Liver (tissue), 3 donors: ENCODE data around the gene DCAF15.

Experiments
- CTCF ChIP-seq: fragments of 150-350 bp; IDR thresholded peaks from 2 replicates; pipeline ENCODE4 v1.5.1; 2017; ENCODE audit warnings: improper control_type of control experiment, low read depth, low read length; ENCODE audit not compliant: missing input control
- FOXA1 ChIP-seq: IDR thresholded peaks from 2 replicates; pipeline ENCODE4 v1.6.1; 2016; ENCODE audit warnings: antibody characterized with exemption
- GABPA ChIP-seq, 2 donors: IDR thresholded peaks in 1 of 2; conservative IDR thresholded peaks in 1 of 2; 2 replicates each; pipeline ENCODE4 v1.6.1; 2016; ENCODE audit warnings: antibody characterized with exemption in 2 of 2, mild to moderate bottlenecking in 1 of 2, moderate library complexity in 1 of 2
- HNF4A ChIP-seq, 2 donors: conservative IDR thresholded peaks; 2 replicates each; pipeline ENCODE4 v1.6.1; 2016; ENCODE audit warnings: antibody characterized with exemption in 2 of 2, mild to moderate bottlenecking in 2 of 2
- HNF4G ChIP-seq: IDR thresholded peaks from 2 replicates; pipeline ENCODE4 v1.6.1; 2016; ENCODE audit warnings: antibody characterized with exemption
- MAX ChIP-seq: IDR thresholded peaks from 2 replicates; pipeline ENCODE4 v1.6.1; 2016; ENCODE audit warnings: antibody characterized with exemption
- RAD21 ChIP-seq, 2 donors: IDR thresholded peaks; 2 replicates each; pipeline ENCODE4 v1.6.1; 2016; ENCODE audit warnings: antibody characterized with exemption in 2 of 2, mild to moderate bottlenecking in 2 of 2
- REST ChIP-seq: IDR thresholded peaks from 2 replicates; pipeline ENCODE4 v1.6.1; 2016; ENCODE audit warnings: antibody characterized with exemption, mild to moderate bottlenecking
- SP1 ChIP-seq: IDR thresholded peaks from 2 replicates; pipeline ENCODE4 v1.6.1; 2018; ENCODE audit warnings: antibody characterized with exemption, mild to moderate bottlenecking
- TAF1 ChIP-seq: conservative IDR thresholded peaks from 2 replicates; pipeline ENCODE4 v1.6.1; 2016; ENCODE audit warnings: antibody characterized with exemption, mild to moderate bottlenecking
- YY1 ChIP-seq: IDR thresholded peaks from 2 replicates; pipeline ENCODE4 v1.6.1; 2016; ENCODE audit warnings: antibody characterized with exemption, mild to moderate bottlenecking
- donor health status: healthy.
- donor health status: healthy.

- no peak for TF ChIP-seq REST
- no peak for TF ChIP-seq SP1
- no peak for TF ChIP-seq CTCF
- no peak for TF ChIP-seq TAF1
- no peak for TF ChIP-seq FOXA1
- no peak for TF ChIP-seq RAD21 (IDR thresholded peaks at IDR 0.05)
- no peak for TF ChIP-seq HNF4G
- TF ChIP-seq YY1, result no peak
- no peak for TF ChIP-seq MAX
- peak in 1 of 2 donors; percentile 6 for TF ChIP-seq GABPA (IDR thresholded peaks at IDR 0.05 in 1 of 2, conservative IDR thresholded peaks at IDR 0.05 in 1 of 2)
- TF ChIP-seq HNF4A (conservative IDR thresholded peaks at IDR 0.05), result no peak
These were observed 31.2 kb upstream of the DCAF15 start for GRCh38 chr19:13920940-13921747.
